Head of caudate nucleus (tissue), 42 donors: ENCODE results near the gene TRIM46.
"Not testable (repeated sequence)": the region's sequence is repeated elsewhere in the genome, so short reads cannot be mapped to it uniquely, and the experiment has no call there.

ENCODE experiments used
- DNase-seq, 42 donors: peaks; one replicate each; pipeline versions ENCODE4 v3.0.0 to v3.0.0-alpha.2; 2020 to 2021; ENCODE audit warnings: mixed read lengths in 7 of 42
- intact Hi-C: fragments of 100-400 bp; cut with DNase I; formaldehyde crosslinking; loops from one replicate; pipeline ENCODE4 v1.15.0; 2022

The TRIM46 gene

GRCh38 chr1:155209312-155209721 is 35.7 kb downstream of the TRIM46 start:
- intact Hi-C loops: loop anchor here (5.0 kb wide), 1 partner anchor 33 kb away; a partner anchor contains a TSS
- no peak for DNase-seq

GRCh38 chr1:155210314-155211104 is 36.9 kb downstream of the TRIM46 start:
- intact Hi-C loops: no loop called here
- no peak for DNase-seq

GRCh38 chr1:155211381-155212050 is 37.9 kb downstream of the TRIM46 start:
- DNase-seq, intact Hi-C loops: not testable (repeated sequence)

GRCh38 chr1:155212051-155212440 is 38.4 kb downstream of the TRIM46 start:
- intact Hi-C loops, DNase-seq: not testable (repeated sequence)

- DNase-seq, intact Hi-C loops: not testable (repeated sequence)
Observed at GRCh38 chr1:155214702-155215101, 41.1 kb downstream of the TRIM46 start.

GRCh38 chr1:155218854-155219591 is 45.4 kb downstream of the TRIM46 start:
- intact Hi-C loops: no loop called here
- DNase-seq: peak in 40 of 42 donors; percentile 21 to 93 (median 78)

- peak in 41 of 42 donors; percentile 30 to 90 (median 69) for DNase-seq
- intact Hi-C loops: no loop called here
Observed at GRCh38 chr1:155219592-155220031, 46.0 kb downstream of the TRIM46 start.

- DNase-seq, intact Hi-C loops: not testable (repeated sequence)
Observed at GRCh38 chr1:155220211-155220965, 46.7 kb downstream of the TRIM46 start.

GRCh38 chr1:155223047-155223446 is 49.4 kb downstream of the TRIM46 start:
- intact Hi-C loops: no loop called here
- DNase-seq: no peak

- intact Hi-C loops, DNase-seq: not testable (repeated sequence)
Observed at GRCh38 chr1:155225404-155225759, 51.7 kb downstream of the TRIM46 start.

- intact Hi-C loops: no loop called here
- peak; percentile 53 to 91 (median 76) for DNase-seq
Observed at GRCh38 chr1:155226188-155226909, 52.7 kb downstream of the TRIM46 start.

- DNase-seq: peak in 36 of 42 donors; percentile 17 to 69 (median 49)
- intact Hi-C loops: no loop called here
Observed at GRCh38 chr1:155226910-155227260, 53.2 kb downstream of the TRIM46 start.

- DNase-seq: peak; percentile 97 to 100 (median 99)
- intact Hi-C loops: no loop called here
Observed at GRCh38 chr1:155227261-155228095, 53.8 kb downstream of the TRIM46 start.

GRCh38 chr1:155228096-155228427 is 54.4 kb downstream of the TRIM46 start:
- no peak for DNase-seq
- intact Hi-C loops: no loop called here

GRCh38 chr1:155231302-155231701 is 57.7 kb downstream of the TRIM46 start:
- intact Hi-C loops, DNase-seq: not testable (repeated sequence)

- intact Hi-C loops: not testable (repeated sequence)
- peak in 17 of 42 donors; percentile 12 to 64 (median 44) for DNase-seq
Observed at GRCh38 chr1:155232001-155232978, 58.6 kb downstream of the TRIM46 start.
